SK-N-MC (cell line): ENCODE data around the gene SUPV3L1.
A peak's percentile ranks its signal among the peaks of the same experiment; 100 is the strongest.
"Not testable (repeated sequence)": the region's sequence is repeated elsewhere in the genome, so short reads cannot be mapped to it uniquely, and the experiment has no call there.

Experiments used
- DNase-seq: peaks from one replicate; pipeline ENCODE4 v3.0.0-alpha.2; 2011; ENCODE audit warnings: low read depth, low spot score
- H3K27ac ChIP-seq: fragments of 200-600 bp; sonication (generic); 2 replicates; pipeline ENCODE4 v1.5.1; 2016; ENCODE audit warnings: mixed run types
- H3K36me3 ChIP-seq: fragments of 200-600 bp; sonication (generic); 2 replicates; pipeline ENCODE4 v1.6.1; 2017; ENCODE audit warnings: antibody characterized with exemption, low read length, mixed read lengths; ENCODE audit not compliant: insufficient read depth
- H3K4me3 ChIP-seq: fragments of 200-600 bp; sonication (generic); 2 replicates; pipeline ENCODE4 v1.5.1; 2016
- H3K9ac ChIP-seq: fragments of 200-600 bp; sonication (generic); 2 replicates; pipeline ENCODE4 v1.8.0; 2017; ENCODE audit warnings: mixed run types, mixed read lengths; ENCODE audit not compliant: insufficient read length
- H3K9me3 ChIP-seq: fragments of 200-600 bp; sonication (generic); 2 replicates; pipeline ENCODE4 v1.6.1; 2017; ENCODE audit warnings: low read depth, mild to moderate bottlenecking, antibody characterized with exemption, low read length, moderate library complexity, mixed read lengths
- EZH2 ChIP-seq: fragments of 200-600 bp; sonication (generic); IDR thresholded peaks from one replicate; pipeline ENCODE4 v1.6.1; 2017; ENCODE audit warnings: antibody characterized with exemption
- FOXP2 ChIP-seq: optimal IDR thresholded peaks from 2 replicates; pipeline ENCODE3; 2011; ENCODE audit warnings: mild to moderate bottlenecking, moderate library complexity; ENCODE audit not compliant: insufficient read depth; ENCODE audit errors: extremely low read length, control extremely low read depth
- POLR2AphosphoS5 ChIP-seq: IDR thresholded peaks from 2 replicates; pipeline ENCODE4 v1.6.1; 2012; ENCODE audit warnings: mild to moderate bottlenecking, low read depth, low read length, borderline replicate concordance

SUPV3L1 gene

GRCh38 chr10:69179743-69180524 is at the start of gene SUPV3L1:
Gene SUPV3L1 (plus strand): TSS chr10:69180234. CDS start chr10:69180292, 58 bp downstream.
- DNase-seq: peak; percentile 73
- Histone ChIP-seq H3K9me3 (no peaks in the 10 kb centered on the region), H3K27ac (peak within 1 kb of the TSS; percentile 93), H3K4me3 (peak within 1 kb of the TSS; percentile 84), H3K36me3 (no peaks in the 10 kb centered on the region; the same call in 1 of the 2 replicates), H3K9ac (peak within 1 kb of the TSS; percentile 97)
- TF ChIP-seq EZH2 (no peak), POLR2AphosphoS5 (peak; percentile 65; the same call in 1 of the 2 replicates)

- no peak for TF ChIP-seq EZH2
- no peak for TF ChIP-seq FOXP2
- TF ChIP-seq POLR2AphosphoS5: no peak
- Histone ChIP-seq H3K9ac (no peak overlapping the region), H3K36me3 (peaks cover 8% of the 10 kb centered on the region; the same call in 1 of the 2 replicates), H3K9me3 (no peaks in the 10 kb centered on the region), H3K4me3 (no peak overlapping the region), H3K27ac (no peak overlapping the region)
- DNase-seq: no peak
Measured at GRCh38 chr10:69130251-69130650, 49.8 kb upstream of the SUPV3L1 start.

- DNase-seq: no peak
- Histone ChIP-seq H3K9ac (no peak overlapping the region), H3K36me3 (no peaks in the 10 kb centered on the region; the same call in 1 of the 2 replicates), H3K4me3 (no peak overlapping the region), H3K27ac (no peak overlapping the region), H3K9me3 (no peaks in the 10 kb centered on the region)
- no peak for TF ChIP-seq FOXP2
- TF ChIP-seq POLR2AphosphoS5: no peak
- no peak for TF ChIP-seq EZH2
Measured at GRCh38 chr10:69139961-69140360, 40.1 kb upstream of the SUPV3L1 start.

DNA sequence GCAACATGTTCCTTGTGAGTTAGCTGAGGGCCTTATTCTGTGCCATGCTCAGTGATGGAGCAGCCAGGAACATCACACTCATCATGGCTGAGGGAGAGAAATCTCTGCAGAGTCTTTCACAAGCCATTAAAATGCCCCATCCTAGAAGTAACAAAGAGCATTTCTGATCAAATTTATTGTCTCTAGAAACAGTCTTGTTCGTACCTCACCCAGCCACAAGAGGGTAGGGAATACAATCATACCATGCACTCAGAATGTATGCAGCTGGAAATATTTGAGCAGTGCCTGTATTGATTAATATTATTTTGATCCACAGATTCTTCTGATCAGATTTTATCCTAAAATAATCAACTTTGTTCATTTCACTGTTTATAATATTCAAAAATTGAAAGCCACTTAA is 38.7 kb upstream of the SUPV3L1 start:
- Histone ChIP-seq H3K9me3 (no peaks in the 10 kb centered on the region), H3K9ac (no peak overlapping the region), H3K27ac (no peak overlapping the region), H3K4me3 (no peak overlapping the region), H3K36me3 (no peaks in the 10 kb centered on the region; the same call in 1 of the 2 replicates)
- no peak for DNase-seq
- TF ChIP-seq POLR2AphosphoS5 (no peak), FOXP2 (no peak), EZH2 (no peak)

- not testable (repeated sequence) for DNase-seq, H3K4me3 ChIP-seq, H3K9ac ChIP-seq, H3K36me3 ChIP-seq, H3K27ac ChIP-seq, H3K9me3 ChIP-seq
Measured at GRCh38 chr10:69142074-69142473, 38.0 kb upstream of the SUPV3L1 start.

DNA sequence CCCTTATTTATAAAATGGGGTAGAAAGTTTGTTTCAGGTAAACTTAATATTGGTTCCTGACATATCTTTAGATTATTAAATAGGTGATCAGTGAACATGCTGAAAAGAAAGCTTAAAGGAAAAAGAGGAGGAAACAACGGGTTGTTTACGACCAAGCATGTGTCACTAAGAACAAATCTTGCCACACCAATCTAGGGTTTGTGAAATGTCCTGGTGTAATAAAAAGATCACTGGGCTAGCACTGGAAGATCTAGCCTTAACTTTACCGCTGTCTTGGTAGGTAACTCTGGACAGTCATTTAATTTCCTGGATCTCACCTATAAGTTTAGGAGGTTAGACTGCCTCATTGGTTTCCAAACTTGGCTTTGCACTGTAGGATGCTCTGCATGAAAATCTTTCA is 37.1 kb upstream of the SUPV3L1 start:
- TF ChIP-seq FOXP2 (no peak), EZH2 (no peak), POLR2AphosphoS5 (no peak)
- no peaks in the 10 kb centered on the region for H3K36me3 ChIP-seq
- H3K27ac ChIP-seq: no peak overlapping the region
- no peak overlapping the region for H3K9ac ChIP-seq
- H3K4me3 ChIP-seq: no peak overlapping the region
- no peak for DNase-seq
- H3K9me3 ChIP-seq: no peaks in the 10 kb centered on the region

GRCh38 chr10:69145329-69145728 is 34.7 kb upstream of the SUPV3L1 start:
- H3K27ac ChIP-seq: no peak overlapping the region
- no peak overlapping the region for H3K4me3 ChIP-seq
- H3K36me3 ChIP-seq: no peaks in the 10 kb centered on the region
- H3K9ac ChIP-seq: no peak overlapping the region
- DNase-seq: no peak
- H3K9me3 ChIP-seq: no peaks in the 10 kb centered on the region
- TF ChIP-seq POLR2AphosphoS5 (no peak), FOXP2 (no peak), EZH2 (no peak)

DNA sequence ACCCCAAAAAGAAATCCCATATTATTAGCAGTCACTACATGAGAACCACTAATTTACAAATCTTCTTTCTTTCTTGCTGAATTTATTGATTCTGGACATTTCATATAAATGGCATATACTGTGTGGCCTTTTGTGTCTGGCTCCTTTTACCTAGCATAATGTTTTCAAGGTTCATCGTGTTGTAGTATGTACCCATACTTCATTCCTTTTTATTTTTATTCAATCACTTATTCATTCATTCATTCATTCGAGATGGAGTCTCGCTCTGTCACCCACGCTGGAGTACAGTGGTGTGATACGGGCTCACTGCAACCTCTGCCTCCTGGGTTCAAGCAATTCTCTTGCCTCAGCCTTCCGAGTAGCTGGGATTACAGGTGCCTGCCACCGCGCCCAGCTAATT is 34.2 kb upstream of the SUPV3L1 start:
- no peaks in the 10 kb centered on the region for H3K9me3 ChIP-seq
- no peaks in the 10 kb centered on the region for H3K36me3 ChIP-seq
- H3K4me3 ChIP-seq: no peak overlapping the region
- no peak for DNase-seq
- H3K27ac ChIP-seq: no peak overlapping the region
- no peak overlapping the region for H3K9ac ChIP-seq
- no peak for TF ChIP-seq EZH2
- no peak for TF ChIP-seq POLR2AphosphoS5
- no peak for TF ChIP-seq FOXP2

GRCh38 chr10:69146759-69147158 is 33.3 kb upstream of the SUPV3L1 start:
- no peak overlapping the region for H3K4me3 ChIP-seq
- H3K9me3 ChIP-seq: no peaks in the 10 kb centered on the region
- DNase-seq: no peak
- H3K9ac ChIP-seq: no peak overlapping the region
- peak overlapping the region; percentile 57; the same call in 1 of the 2 replicates for H3K27ac ChIP-seq
- H3K36me3 ChIP-seq: no peaks in the 10 kb centered on the region
- no peak for TF ChIP-seq POLR2AphosphoS5
- TF ChIP-seq FOXP2: no peak
- no peak for TF ChIP-seq EZH2
